H1 (cell line): ENCODE measurements around the gene TADA2B. TPM values are rescaled to one million over a fixed set of nuclear protein-coding genes. Genes with fewer than 3 reads are reported as not detected.
A peak's percentile ranks its signal among the peaks of the same experiment; 100 is the strongest.

ENCODE experiments used
- CTCF ChIA-PET: fragments of 300-600 bp; sonication (Branson Sonifier 250); formaldehyde crosslinking; loops from one replicate; lab custom pipeline; 2021; ENCODE audit not compliant: partially characterized antibody; lab: Charles Lee
- POLR2A ChIA-PET: fragments of 300-600 bp; sonication (Branson Sonifier 250); formaldehyde crosslinking; loops from one replicate; lab custom pipeline; 2021; ENCODE audit warnings: inconsistent platforms; ENCODE audit not compliant: partially characterized antibody; lab: Charles Lee
- DNase-seq, 2 experiments: peaks; one replicate each; pipeline versions ENCODE4 v3.0.0 to v3.0.0-alpha.2; 2010 to 2022; ENCODE audit warnings: low spot score in 2 of 2, low read depth in 1 of 2, mixed read lengths in 1 of 2
- FAIRE-seq: peaks from 2 replicates; lab custom pipeline; 2011; peaks lifted over from hg19 to GRCh38; lab: Jason Lieb, UNC
- H2AFZ ChIP-seq: 2 replicates; pipeline ENCODE4 v1.8.1; 2012; ENCODE audit warnings: low read length, inconsistent platforms
- H2AK5ac ChIP-seq: 2 replicates; pipeline ENCODE4 v1.6.1; 2013; ENCODE audit warnings: low read depth, low read length
- H2BK120ac ChIP-seq: replicated peaks from 2 replicates; pipeline ENCODE3; 2013; ENCODE audit warnings: low read depth, low read length, inconsistent platforms
- H2BK12ac ChIP-seq: 2 replicates; pipeline ENCODE4 v1.6.1; 2013; ENCODE audit warnings: low read depth, low read length
- H2BK15ac ChIP-seq: 2 replicates; pipeline ENCODE4 v1.6.1; 2013; ENCODE audit warnings: low read length
- H2BK20ac ChIP-seq: 2 replicates; pipeline ENCODE4 v1.6.1; 2013; ENCODE audit warnings: low read length
- H2BK5ac ChIP-seq: 2 replicates; pipeline ENCODE4 v1.6.1; 2013; ENCODE audit warnings: low read depth, low read length
- H3K14ac ChIP-seq: 2 replicates; pipeline ENCODE4 v1.6.1; 2013; ENCODE audit warnings: inconsistent platforms; ENCODE audit not compliant: insufficient read length
- H3K18ac ChIP-seq: 2 replicates; pipeline ENCODE4 v1.6.1; 2013; ENCODE audit warnings: low read length; ENCODE audit errors: extremely low read depth
- H3K23ac ChIP-seq: 2 replicates; pipeline ENCODE4 v1.6.1; 2013; ENCODE audit warnings: inconsistent platforms; ENCODE audit not compliant: insufficient read length
- H3K23me2 ChIP-seq: 2 replicates; pipeline ENCODE4 v1.6.1; 2013; ENCODE audit warnings: low read depth, low read length
- H3K27ac ChIP-seq: 2 replicates; pipeline ENCODE4 v1.6.1; 2011; ENCODE audit warnings: low read depth, low read length, inconsistent platforms
- H3K27me3 ChIP-seq, 4 experiments: replicated peaks in 1 of 4; 1 replicate in 1 of 4; 2 replicates in 3 of 4; pipeline versions ENCODE4 v1.6.1 to v1.8.1; 2011 to 2013; ENCODE audit warnings: low read length in 3 of 4, mild to moderate bottlenecking in 3 of 4, inconsistent platforms in 2 of 4, mixed read lengths in 2 of 4, moderate library complexity in 1 of 4; ENCODE audit not compliant: control insufficient read depth in 3 of 4, insufficient read depth in 3 of 4; ENCODE audit errors: extremely low read depth in 1 of 4
- H3K36me3 ChIP-seq, 4 experiments: 2 replicates each; pipeline versions ENCODE4 v1.6.1 to v1.8.1; 2011 to 2013; ENCODE audit warnings: mild to moderate bottlenecking in 4 of 4, low read length in 3 of 4, moderate library complexity in 2 of 4, control low read depth in 1 of 4, inconsistent platforms in 1 of 4; ENCODE audit not compliant: insufficient read depth in 4 of 4, control insufficient read depth in 2 of 4
- H3K4ac ChIP-seq: replicated peaks from 2 replicates; pipeline ENCODE3; 2013; ENCODE audit warnings: low read length, low read depth, mixed read lengths, inconsistent platforms; ENCODE audit not compliant: insufficient read length
- H3K4me1 ChIP-seq, 4 experiments: replicated peaks in 1 of 4; 1 replicate in 1 of 4; 2 replicates in 3 of 4; pipeline versions ENCODE4 v1.6.1 to v1.8.1; 2011 to 2013; ENCODE audit warnings: low read length in 3 of 4, inconsistent platforms in 2 of 4, mixed read lengths in 1 of 4; ENCODE audit not compliant: insufficient read depth in 4 of 4, control insufficient read depth in 3 of 4
- H3K4me2 ChIP-seq, 2 experiments: 2 replicates each; pipeline versions ENCODE4 v1.6.1 to v1.8.1; 2011 to 2013; ENCODE audit warnings: low read depth in 2 of 2, low read length in 2 of 2, control low read depth in 1 of 2, inconsistent platforms in 1 of 2, mild to moderate bottlenecking in 1 of 2; ENCODE audit not compliant: insufficient read depth in 1 of 2
- H3K4me3 ChIP-seq, 4 experiments: fragments of 200-600, 300-600 bp in 1 of 4; sonication (generic), shearing (Covaris generic), sonication (Bioruptor Twin) in 1 of 4; 2 replicates each; pipeline versions ENCODE4 v1.5.1 to v1.8.1; 2011 to 2016; ENCODE audit warnings: low read length in 4 of 4, low read depth in 3 of 4, control low read depth in 2 of 4, inconsistent platforms in 2 of 4, mild to moderate bottlenecking in 2 of 4, mixed read lengths in 1 of 4, moderate library complexity in 1 of 4; ENCODE audit not compliant: insufficient read depth in 2 of 4; ENCODE audit errors: extremely low read depth in 1 of 4
- H3K56ac ChIP-seq: replicated peaks from 2 replicates; pipeline ENCODE3; 2013; ENCODE audit warnings: low read depth, mild to moderate bottlenecking, mixed read lengths, low read length, inconsistent platforms; ENCODE audit not compliant: insufficient read length
- H3K79me1 ChIP-seq: 2 replicates; pipeline ENCODE4 v1.6.1; 2013; ENCODE audit warnings: low read depth, low read length, control low read depth
- H3K79me2 ChIP-seq, 2 experiments: 2 replicates each; pipeline versions ENCODE4 v1.6.1 to v1.8.1; 2012 to 2013; ENCODE audit warnings: low read length in 2 of 2, mild to moderate bottlenecking in 2 of 2, inconsistent platforms in 1 of 2; ENCODE audit not compliant: insufficient read depth in 2 of 2, control insufficient read depth in 1 of 2
- H3K9ac ChIP-seq, 4 experiments: replicated peaks in 1 of 4; 1 replicate in 1 of 4; 2 replicates in 3 of 4; pipeline versions ENCODE4 v1.6.1 to v1.8.1; 2011 to 2013; ENCODE audit warnings: low read depth in 3 of 4, low read length in 3 of 4, control low read depth in 2 of 4, mild to moderate bottlenecking in 2 of 4, moderate library complexity in 2 of 4, inconsistent platforms in 1 of 4; ENCODE audit errors: extremely low read depth in 1 of 4
- H3K9me3 ChIP-seq, 2 experiments: 2 replicates each; pipeline versions ENCODE4 v1.6.1 to v1.8.1; 2012 to 2013; ENCODE audit warnings: mild to moderate bottlenecking in 2 of 2, moderate library complexity in 2 of 2, control low read depth in 1 of 2, inconsistent platforms in 1 of 2, low read depth in 1 of 2, low read length in 1 of 2, mixed read lengths in 1 of 2; ENCODE audit not compliant: insufficient read depth in 2 of 2
- H4K20me1 ChIP-seq, 2 experiments: replicated peaks in 1 of 2; 2 replicates each; pipeline versions ENCODE3 to v1.8.1; 2011 to 2013; ENCODE audit warnings: inconsistent platforms in 2 of 2, low read length in 2 of 2, mild to moderate bottlenecking in 1 of 2; ENCODE audit not compliant: insufficient read depth in 2 of 2, control insufficient read depth in 1 of 2
- H4K5ac ChIP-seq: 2 replicates; pipeline ENCODE4 v1.6.1; 2013; ENCODE audit warnings: low read length, low read depth, mixed read lengths, inconsistent platforms; ENCODE audit not compliant: insufficient read length
- H4K8ac ChIP-seq: 2 replicates; pipeline ENCODE4 v1.8.0; 2013; ENCODE audit warnings: mild to moderate bottlenecking, moderate library complexity, low read length, inconsistent platforms; ENCODE audit not compliant: insufficient read depth; ENCODE audit errors: extremely low read depth
- H4K91ac ChIP-seq: replicated peaks from 2 replicates; pipeline ENCODE3; 2013; ENCODE audit warnings: low read length, mixed read lengths, inconsistent platforms; ENCODE audit not compliant: insufficient read length
- EZH2 ChIP-seq: fragments of 200-600 bp; sonication (generic); IDR thresholded peaks from 2 replicates; pipeline ENCODE4 v1.7.1; 2012; ENCODE audit warnings: low read depth, mild to moderate bottlenecking, moderate library complexity, low read length, inconsistent platforms; ENCODE audit not compliant: severe bottlenecking
- HDAC6 ChIP-seq: IDR thresholded peaks from one replicate; pipeline ENCODE4 v1.7.1; 2012; ENCODE audit warnings: low read depth, mild to moderate bottlenecking, inconsistent platforms, low read length, moderate library complexity
- KDM1A ChIP-seq: fragments of 200-600, 300-600 bp; sonication (generic); IDR thresholded peaks from 2 replicates; pipeline ENCODE4 v1.7.1; 2016; ENCODE audit warnings: mild to moderate bottlenecking, low read length, borderline replicate concordance
- KDM4A ChIP-seq: IDR thresholded peaks from one replicate; pipeline ENCODE4 v1.7.1; 2012; ENCODE audit warnings: low read depth, mild to moderate bottlenecking, moderate library complexity, low read length, inconsistent platforms; ENCODE audit not compliant: severe bottlenecking
- KDM5A ChIP-seq: fragments of 200-600 bp; IDR thresholded peaks from 2 replicates; pipeline ENCODE4 v1.7.1; 2012; ENCODE audit warnings: mild to moderate bottlenecking, low read length, inconsistent platforms, mixed read lengths
- RFX5 ChIP-seq: IDR thresholded peaks from 2 replicates; pipeline ENCODE4 v1.6.1; 2011; ENCODE audit warnings: low read depth, low read length, improper control_type of control experiment, borderline replicate concordance
- SP1 ChIP-seq: IDR thresholded peaks from 2 replicates; pipeline ENCODE4 v1.6.1; 2011; ENCODE audit warnings: low read depth, low read length
- WGBS, 2 experiments: shearing (Covaris generic) in 1 of 2; methylation state at CpG; one replicate each; pipeline versions ENCODE4 v1.1.6 to v1.1.7; 2013 to 2015; ENCODE audit warnings: low lambda C conversion rate in 2 of 2, mixed read lengths in 2 of 2, inconsistent platforms in 1 of 2, low coverage in 1 of 2, missing lambda C conversion rate in 1 of 2; ENCODE audit not compliant: insufficient replicate concordance in 2 of 2, insufficient coverage in 1 of 2, insufficient read length in 1 of 2; ENCODE audit errors: extremely low coverage in 1 of 2, missing lambda C conversion rate in 1 of 2; 5-methylcytosine and 5-hydroxymethylcytosine counted together
- long read RNA-seq, 2 experiments: library from RNA in 1 of 2; library from capped mRNA in 1 of 2; stranded (forward); transcript quantifications; one replicate each; pipeline ENCODE4 v2.0.0, GENCODE V29; 2021; ENCODE audit warnings: inconsistent platforms in 1 of 2
- polyA minus RNA-seq, 3 experiments: library from RNA; depleted of rRNA, polyadenylated mRNA; stranded (reverse); fragments of >200 nt; gene quantifications; 1 replicate in 2 of 3; 2 replicates in 1 of 3; pipeline ENCODE4 v1.2.3, GENCODE V29; 2011
- polyA plus RNA-seq, 7 experiments: library from polyadenylated mRNA; depleted of rRNA in 3 of 7; stranded (reverse) in 5 of 7; unstranded in 2 of 7; fragments of >200 nt in 5 of 7; fragments of 200-250 nt in 2 of 7; gene quantifications; 1 replicate in 5 of 7; 2 replicates in 1 of 7; 4 replicates in 1 of 7; pipeline versions ENCODE4 v1.2.1 to v1.2.3, GENCODE V29; 2011 to 2013; ENCODE audit warnings: missing spikeins in 2 of 7, mixed read lengths in 2 of 7
- total RNA-seq: library from RNA; stranded (reverse); fragmentation: NEBNext Ultra II Directional; extraction: Animal tissue kit (Norgen Biotek cat#: 25700); gene quantifications from 2 replicates; pipeline ENCODE4 v1.2.1, GENCODE V29; 2021

The TADA2B gene
- total RNA-seq: 12.1 and 12.3 TPM in 2 replicates
- polyA plus RNA-seq (2011; rRNA removed): 5.7 and 6.5 TPM in 2 replicates
- polyA plus RNA-seq (2011; cell fraction: cytosol; rRNA removed): 5.1 TPM
- 8.2 TPM for polyA plus RNA-seq (2011; cell fraction: nucleus; rRNA removed)
- 7.6 to 10.1 TPM (median 8.7 TPM) in 4 replicates for polyA plus RNA-seq (2012, experiment 1 of 2)
- polyA plus RNA-seq (2012, experiment 2 of 2): 5.6 TPM
- 6.1 TPM for polyA plus RNA-seq (2013, experiment 1 of 2)
- 6.0 TPM for polyA plus RNA-seq (2013, experiment 2 of 2)
- 3.7 and 5.2 TPM in 2 replicates for polyA minus RNA-seq (2011; rRNA and poly(A)+ RNA removed)
- 4.4 TPM for polyA minus RNA-seq (2011; cell fraction: cytosol; rRNA and poly(A)+ RNA removed)
- 5.3 TPM for polyA minus RNA-seq (2011; cell fraction: nucleus; rRNA and poly(A)+ RNA removed)
- long read RNA-seq, experiment 1, full-length matches to known transcripts: 9 of 13 reads
- long read RNA-seq, experiment 1, partial matches to known transcripts: 0 of 13 reads
- long read RNA-seq, experiment 1, other reads (novel, unspliced or antisense): 4 of 13 reads
- long read RNA-seq, experiment 2, partial matches to known transcripts: 0 of 5 reads
- long read RNA-seq, experiment 2, other reads (novel, unspliced or antisense): 2 of 5 reads

- Histone ChIP-seq H3K4me2 (peak within 1 kb of the TSS; percentile 89 to 98), H3K23ac (no peak within 1 kb of the TSS), H3K4ac (peak within 1 kb of the TSS; percentile 50), H2BK12ac (no peak within 1 kb of the TSS), H3K9ac (peak within 1 kb of the TSS; percentile 60 to 95 (median 82)), H2BK15ac (peak within 1 kb of the TSS; percentile 46; the same call in 1 of the 2 replicates), H4K20me1 (peaks cover 3 to 31% of the 10 kb centered on the region in 2 experiments), H3K79me1 (peaks cover 34% of the 10 kb centered on the region), H3K56ac (no peak within 1 kb of the TSS), H2AK5ac (no peak within 1 kb of the TSS), H3K18ac (peak within 1 kb of the TSS; percentile 71), H4K8ac (peak within 1 kb of the TSS; percentile 95), H2AFZ (peak within 1 kb of the TSS; percentile 24; the same call in 1 of the 2 replicates), H3K27me3 (peaks cover 11 to 29% (median 20%) of the 10 kb centered on the region in 4 experiments), H2BK120ac (no peak within 1 kb of the TSS), H3K4me3 (peak within 1 kb of the TSS; percentile 74 to 92 (median 89)), H3K23me2 (peaks cover 13% of the 10 kb centered on the region; the same call in 1 of the 2 replicates), H2BK20ac (no peak within 1 kb of the TSS), H4K91ac (peak within 1 kb of the TSS; percentile 79), H2BK5ac (no peak within 1 kb of the TSS; the same call in 1 of the 2 replicates), H3K36me3 (no peaks in the 10 kb centered on the region), H3K9me3 (no peaks in the 10 kb centered on the region), H3K27ac (peak within 1 kb of the TSS; percentile 23; the same call in 1 of the 2 replicates), H4K5ac (peak within 1 kb of the TSS; percentile 70), H3K4me1 (peaks cover 0 to 18% (median 8%) of the 10 kb centered on the region in 4 experiments; a peak in 5 of 7 replicates), H3K79me2 (peaks cover 3 to 41% of the 10 kb centered on the region in 2 experiments; a peak in 3 of 4 replicates), H3K14ac (no peak within 1 kb of the TSS)
- WGBS, 2 experiments: 1% methylated on average over 55 of the region's 119 CpGs; no CpG with 5 or more reads in 1 of the 2 experiments
- DNase-seq: peak in 1 of 2 experiments; percentile 71
- CTCF ChIA-PET: interaction anchor here (0.8 to 9.7 kb wide), 11 partner anchors 9 to 273 kb away, joined by 3 to 108 read pairs (median 4); partner anchors contain the start of gene GRPEL1
- POLR2A ChIA-PET: interaction anchor here (0.7 to 5.5 kb wide), 8 partner anchors 8 to 56 kb away, joined by 3 to 36 read pairs (median 4); partner anchors contain the start of gene GRPEL1
- FAIRE-seq: no peak
- TF ChIP-seq RFX5 (no peak), KDM4A (peak; percentile 93), SP1 (no peak), EZH2 (no peak), KDM1A (0 out of 2 replicates have a peak, but pooled peaks have one; percentile 26), KDM5A (no peak), HDAC6 (no peak)
These were observed at the start of gene TADA2B for GRCh38 chr4:7043284-7044136. Gene TADA2B (plus strand): TSS chr4:7043372. CDS start chr4:7043580, 208 bp downstream.
